PC-3 (cell line): ENCODE results near the gene SRGAP1. TPM values are rescaled to one million over a fixed set of nuclear protein-coding genes. Genes with fewer than 3 reads are reported as not detected.

ENCODE experiments used
- ATAC-seq: fragments of 200-7000 bp; cut with Tn5 transposase; 2 replicates; pipeline ENCODE4 v1.9.1; 2020; ENCODE audit warnings: mild to moderate bottlenecking, moderate library complexity
- BruUV-seq: library from RNA; stranded (reverse); fragments of 400-500 nt; replicated peaks from 2 replicates; lab custom pipeline; 2021; lab: Mats Ljungman, UMichigan
- CTCF ChIA-PET: fragments of 300-600 bp; sonication (Branson Sonifier 250); formaldehyde crosslinking; loops from one replicate; lab custom pipeline; 2022; ENCODE audit warnings: antibody characterized with exemption; lab: Charles Lee
- POLR2A ChIA-PET: fragments of 300-600 bp; sonication (Branson Sonifier 250); formaldehyde crosslinking; loops from one replicate; lab custom pipeline; 2022; ENCODE audit warnings: antibody characterized with exemption; ENCODE audit not compliant: unreplicated experiment; lab: Charles Lee
- DNase-seq: peaks from one replicate; pipeline ENCODE4 v3.0.0-alpha.2; 2015
- H2AFZ ChIP-seq: fragments of 300-600 bp; sonication (generic); 2 replicates; pipeline ENCODE4 v1.6.0; 2016; ENCODE audit warnings: antibody characterized with exemption, low read length
- H3F3A ChIP-seq: fragments of 300-600 bp; sonication (generic); one replicate; pipeline ENCODE4 v1.6.0; 2017; ENCODE audit warnings: antibody characterized with exemption, low read length, control low read depth, mild to moderate bottlenecking; ENCODE audit not compliant: unreplicated experiment
- H3K27ac ChIP-seq: fragments of 300-600 bp; sonication (generic); 2 replicates; pipeline ENCODE4 v1.5.1; 2016; ENCODE audit warnings: mild to moderate bottlenecking, low read length
- H3K27me3 ChIP-seq: fragments of 300-600 bp; sonication (generic); 2 replicates; pipeline ENCODE4 v1.6.1; 2016; ENCODE audit warnings: low read length, mixed read lengths
- H3K36me3 ChIP-seq: fragments of 300-600 bp; sonication (generic); 2 replicates; pipeline ENCODE4 v1.6.1; 2016; ENCODE audit warnings: low read depth, mixed run types, low read length, mixed read lengths
- H3K4me1 ChIP-seq: fragments of 300-600 bp; sonication (generic); 2 replicates; pipeline ENCODE4 v1.5.1; 2016; ENCODE audit warnings: low read length; ENCODE audit not compliant: insufficient read depth
- H3K4me2 ChIP-seq: fragments of 300-600 bp; sonication (generic); 2 replicates; pipeline ENCODE4 v1.6.0; 2016; ENCODE audit warnings: low read length
- H3K4me3 ChIP-seq: fragments of 300-600 bp; sonication (generic); 2 replicates; pipeline ENCODE4 v1.5.1; 2016; ENCODE audit warnings: mild to moderate bottlenecking, low read length, mixed read lengths
- H3K79me2 ChIP-seq: fragments of 300-600 bp; sonication (generic); 2 replicates; pipeline ENCODE4 v1.6.1; 2017; ENCODE audit warnings: low read length, mixed read lengths
- H3K9ac ChIP-seq: fragments of 300-600 bp; sonication (generic); 2 replicates; pipeline ENCODE4 v1.6.0; 2016; ENCODE audit warnings: mild to moderate bottlenecking, low read length
- H3K9me2 ChIP-seq: fragments of 300-600 bp; sonication (generic); replicated peaks from 2 replicates; pipeline ENCODE4 v1.6.1; 2016; ENCODE audit warnings: mixed run types, low read length, mixed read lengths
- H3K9me3 ChIP-seq: fragments of 300-600 bp; sonication (generic); 2 replicates; pipeline ENCODE4 v1.6.1; 2016; ENCODE audit warnings: low read length, mixed read lengths
- H4K20me1 ChIP-seq: fragments of 300-600 bp; sonication (generic); 2 replicates; pipeline ENCODE4 v1.6.1; 2016; ENCODE audit warnings: low read length, mixed read lengths
- EZH2 ChIP-seq: fragments of 300-600 bp; sonication (generic); IDR thresholded peaks from one replicate; pipeline ENCODE4 v1.6.1; 2017; ENCODE audit warnings: antibody characterized with exemption, mild to moderate bottlenecking, low read length; ENCODE audit not compliant: unreplicated experiment
- EZH2phosphoT487 ChIP-seq: fragments of 300-600 bp; sonication (generic); IDR thresholded peaks from 2 replicates; pipeline ENCODE4 v1.6.1; 2018; ENCODE audit warnings: mild to moderate bottlenecking, antibody characterized with exemption, low read length, borderline replicate concordance
- intact Hi-C: fragments of 100-400 bp; cut with micrococcal nuclease; formaldehyde crosslinking; loops from 2 replicates; pipeline ENCODE4 v1.9.0; 2023
- total RNA-seq: library from RNA; depleted of rRNA; stranded (reverse); fragments of >200 nt; gene quantifications from 2 replicates; pipeline ENCODE4 v1.2.3, GENCODE V29; 2014
- TF ChIP-seq, protein P1 (sequence below): fragments of 300-600 bp; sonication (generic); conservative IDR thresholded peaks from 2 replicates; pipeline ENCODE4 v1.5.1; 2017; ENCODE audit warnings: antibody characterized with exemption, low read depth, mild to moderate bottlenecking, low read length

SRGAP1 gene
- total RNA-seq, 1 experiment from 2014 or later = 11.0 TPM

DNA sequence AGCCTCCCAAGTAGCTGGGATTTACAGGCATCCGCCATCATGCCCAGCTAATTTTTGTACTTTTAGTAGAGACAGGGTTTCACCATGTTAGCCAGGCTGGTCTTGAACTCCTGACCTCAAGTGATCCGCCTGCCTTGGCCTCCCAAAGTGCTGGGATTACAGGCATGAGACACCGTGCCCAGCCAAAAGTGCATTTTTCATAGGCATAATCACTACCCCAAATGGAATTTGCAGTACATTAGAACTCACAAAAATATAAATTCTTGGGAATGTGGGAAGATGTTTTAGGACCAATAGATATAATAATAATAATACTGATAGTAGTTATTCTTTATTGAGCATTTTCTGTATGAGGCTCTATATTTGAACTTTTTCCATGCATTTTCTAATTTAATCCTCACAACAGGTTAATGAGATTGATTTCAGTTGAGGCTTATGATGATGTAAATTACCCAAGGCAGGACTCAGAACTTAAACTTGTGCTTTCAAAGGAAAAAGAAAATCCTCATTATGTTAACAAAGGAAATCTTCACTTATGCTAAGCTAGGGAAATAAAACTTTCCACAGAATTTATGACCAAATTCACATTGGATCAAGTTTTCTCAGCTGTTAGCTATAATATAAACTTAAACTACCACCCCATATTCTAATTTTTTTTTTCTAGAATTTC lies 121.6 kb downstream of the SRGAP1 start:
- H3K36me3 ChIP-seq = no peaks in the 10 kb centered on the region; the same call in 1 of the 2 replicates
- POLR2A ChIA-PET = no interaction called here
- H3K27ac ChIP-seq = no peak overlapping the region
- H3K4me3 ChIP-seq = no peak overlapping the region
- no peaks in the 10 kb centered on the region for H3K27me3 ChIP-seq
- no peak overlapping the region for H3K9ac ChIP-seq
- peaks cover 13% of the 10 kb centered on the region for H3K4me1 ChIP-seq
- H3K9me2 ChIP-seq = no peaks in the 10 kb centered on the region
- DNase-seq (no peak), ATAC-seq (no peak)
- CTCF ChIA-PET = interaction anchor here (0.7 kb wide), 1 partner anchor 11 kb away, joined by 6 read pairs; no protein-coding TSS in a partner anchor
- intact Hi-C loops = no loop called here
- H4K20me1 ChIP-seq = no peaks in the 10 kb centered on the region
- no peaks in the 10 kb centered on the region for H3K9me3 ChIP-seq
- BruUV-seq = no TSS peak
- H3K4me2 ChIP-seq = no peak overlapping the region
- H2AFZ ChIP-seq = no peak overlapping the region
- peaks cover 5% of the 10 kb centered on the region for H3F3A ChIP-seq
- peaks cover 87% of the 10 kb centered on the region for H3K79me2 ChIP-seq
- TF ChIP-seq EZH2phosphoT487 = no peak
- no peak for TF ChIP-seq EZH2
- TF ChIP-seq, protein P1, sequence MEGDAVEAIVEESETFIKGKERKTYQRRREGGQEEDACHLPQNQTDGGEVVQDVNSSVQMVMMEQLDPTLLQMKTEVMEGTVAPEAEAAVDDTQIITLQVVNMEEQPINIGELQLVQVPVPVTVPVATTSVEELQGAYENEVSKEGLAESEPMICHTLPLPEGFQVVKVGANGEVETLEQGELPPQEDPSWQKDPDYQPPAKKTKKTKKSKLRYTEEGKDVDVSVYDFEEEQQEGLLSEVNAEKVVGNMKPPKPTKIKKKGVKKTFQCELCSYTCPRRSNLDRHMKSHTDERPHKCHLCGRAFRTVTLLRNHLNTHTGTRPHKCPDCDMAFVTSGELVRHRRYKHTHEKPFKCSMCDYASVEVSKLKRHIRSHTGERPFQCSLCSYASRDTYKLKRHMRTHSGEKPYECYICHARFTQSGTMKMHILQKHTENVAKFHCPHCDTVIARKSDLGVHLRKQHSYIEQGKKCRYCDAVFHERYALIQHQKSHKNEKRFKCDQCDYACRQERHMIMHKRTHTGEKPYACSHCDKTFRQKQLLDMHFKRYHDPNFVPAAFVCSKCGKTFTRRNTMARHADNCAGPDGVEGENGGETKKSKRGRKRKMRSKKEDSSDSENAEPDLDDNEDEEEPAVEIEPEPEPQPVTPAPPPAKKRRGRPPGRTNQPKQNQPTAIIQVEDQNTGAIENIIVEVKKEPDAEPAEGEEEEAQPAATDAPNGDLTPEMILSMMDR = no peak

- H3K9me3 ChIP-seq = no peaks in the 10 kb centered on the region
- H3K36me3 ChIP-seq = no peaks in the 10 kb centered on the region; the same call in 1 of the 2 replicates
- no peaks in the 10 kb centered on the region for H3K27me3 ChIP-seq
- ChIA-PET CTCF (interaction anchor here (0.7 kb wide), 1 partner anchor 10 kb away, joined by 6 read pairs; no protein-coding TSS in a partner anchor), POLR2A (interaction anchor here (0.6 kb wide), 1 partner anchor 16 kb away, joined by 4 read pairs; no protein-coding TSS in a partner anchor)
- H3K79me2 ChIP-seq = peaks cover 87% of the 10 kb centered on the region
- H3K4me1 ChIP-seq = peaks cover 13% of the 10 kb centered on the region
- no TSS peak for BruUV-seq
- no peak overlapping the region for H3K9ac ChIP-seq
- intact Hi-C loops = no loop called here
- peaks cover 5% of the 10 kb centered on the region for H3F3A ChIP-seq
- ATAC-seq = no peak
- TF ChIP-seq EZH2phosphoT487 (no peak), EZH2 (no peak)
- TF ChIP-seq, protein P1 = no peak
- DNase-seq = no peak
- no peaks in the 10 kb centered on the region for H3K9me2 ChIP-seq
- no peak overlapping the region for H2AFZ ChIP-seq
- H4K20me1 ChIP-seq = no peaks in the 10 kb centered on the region
- no peak overlapping the region for H3K4me2 ChIP-seq
- H3K4me3 ChIP-seq = no peak overlapping the region
- no peak overlapping the region for H3K27ac ChIP-seq
These were observed 122.1 kb downstream of the SRGAP1 start for GRCh38 chr12:63966606-63966975.
